Keratinocyte (primary cell): Measurements from ENCODE around the gene SH2B3. TPM values are rescaled to one million over a fixed set of nuclear protein-coding genes. Genes with fewer than 3 reads are reported as not detected.

Experiments
- DNase-seq: peaks from one replicate; pipeline ENCODE4 v3.0.0-alpha.2; 2011; ENCODE audit warnings: low read depth, missing footprints, low spot score
- FAIRE-seq: peaks from 2 replicates; lab custom pipeline; 2011; peaks lifted over from hg19 to GRCh38; lab: Jason Lieb, UNC
- H2AFZ ChIP-seq: 2 replicates; pipeline ENCODE4 v1.6.0; 2012; ENCODE audit warnings: low read length, control low read depth, inconsistent platforms; ENCODE audit not compliant: control insufficient read depth
- H3K27ac ChIP-seq: 2 replicates; pipeline ENCODE4 v1.5.1; 2011; ENCODE audit warnings: low read length; ENCODE audit not compliant: control insufficient read depth, insufficient read depth
- H3K27me3 ChIP-seq: 3 replicates; pipeline ENCODE4 v1.6.0; 2011; ENCODE audit warnings: low read length; ENCODE audit not compliant: control insufficient read depth, insufficient read depth; ENCODE audit errors: extremely low read depth
- H3K36me3 ChIP-seq, 2 experiments: 2 replicates in 1 of 2; 3 replicates in 1 of 2; pipeline ENCODE4 v1.5.1; 2011; ENCODE audit warnings: low read length in 2 of 2, mild to moderate bottlenecking in 1 of 2; ENCODE audit not compliant: control insufficient read depth in 2 of 2, insufficient read depth in 2 of 2; ENCODE audit errors: extremely low read depth in 1 of 2
- H3K4me1 ChIP-seq: 3 replicates; pipeline ENCODE4 v1.5.1; 2011; ENCODE audit warnings: low read length; ENCODE audit not compliant: control insufficient read depth, insufficient read depth; ENCODE audit errors: extremely low read depth
- H3K4me2 ChIP-seq: 3 replicates; pipeline ENCODE4 v1.6.0; 2011; ENCODE audit warnings: low read depth, low read length; ENCODE audit not compliant: control insufficient read depth, insufficient read depth; ENCODE audit errors: extremely low read depth
- H3K4me3 ChIP-seq, 3 experiments: fragments of 200-600 bp in 1 of 3; sonication (generic) in 1 of 3; 2 replicates in 2 of 3; 3 replicates in 1 of 3; pipeline ENCODE4 v1.5.1; 2011 to 2016; ENCODE audit warnings: low read length in 3 of 3, mild to moderate bottlenecking in 3 of 3, control low read depth in 2 of 3, inconsistent platforms in 1 of 3, low read depth in 1 of 3, mixed read lengths in 1 of 3, mixed run types in 1 of 3, moderate library complexity in 1 of 3; ENCODE audit not compliant: control insufficient read depth in 2 of 3, insufficient read depth in 2 of 3; ENCODE audit errors: extremely low read depth in 1 of 3
- H3K79me2 ChIP-seq: 2 replicates; pipeline ENCODE4 v1.6.0; 2012; ENCODE audit warnings: low read length; ENCODE audit not compliant: control insufficient read depth, insufficient read depth
- H3K9ac ChIP-seq: 3 replicates; pipeline ENCODE4 v1.6.0; 2011; ENCODE audit warnings: low read length; ENCODE audit not compliant: control insufficient read depth, insufficient read depth; ENCODE audit errors: extremely low read depth
- H3K9me1 ChIP-seq: 3 replicates; pipeline ENCODE4 v1.6.0; 2011; ENCODE audit warnings: low read length; ENCODE audit not compliant: control insufficient read depth, insufficient read depth; ENCODE audit errors: extremely low read depth
- H3K9me3 ChIP-seq: 2 replicates; pipeline ENCODE4 v1.5.1; 2012; ENCODE audit warnings: low read depth, low read length; ENCODE audit not compliant: control insufficient read depth
- H4K20me1 ChIP-seq: 3 replicates; pipeline ENCODE4 v1.6.0; 2011; ENCODE audit warnings: low read length; ENCODE audit not compliant: control insufficient read depth, insufficient read depth; ENCODE audit errors: extremely low read depth
- EZH2 ChIP-seq: IDR thresholded peaks from one replicate; pipeline ENCODE4 v1.6.1; 2012; ENCODE audit warnings: inconsistent platforms, mild to moderate bottlenecking, low read length, moderate library complexity
- dilution Hi-C: fragments of 300-500 bp; cut with MboI; formaldehyde crosslinking; loops from one replicate; pipeline ENCODE4 v1.7.0; 2020; ENCODE audit warnings: low sequenced_read_pairs; ENCODE audit not compliant: extremely low pct_ligation_motif_present
- polyA plus RNA-seq, 5 experiments: library from polyadenylated mRNA; depleted of rRNA in 3 of 5; stranded (reverse) in 3 of 5; stranded (forward) in 1 of 5; unstranded in 1 of 5; fragments of >200 nt; gene quantifications; 1 replicate in 1 of 5; 2 replicates in 3 of 5; 3 replicates in 1 of 5; pipeline versions ENCODE4 v1.2.1 to v1.2.3, GENCODE V29; 2011 to 2012; ENCODE audit warnings: missing spikeins in 2 of 5, low read depth in 1 of 5, low replicate concordance in 1 of 5
- TF ChIP-seq, protein P1 (sequence below), 3 experiments: IDR thresholded peaks in 1 of 3; conservative IDR thresholded peaks in 1 of 3; optimal IDR thresholded peaks in 1 of 3; 2 replicates in 2 of 3; 3 replicates in 1 of 3; pipeline versions ENCODE3 to v1.5.1; 2011; ENCODE audit warnings: low read length in 3 of 3, mild to moderate bottlenecking in 3 of 3, moderate library complexity in 2 of 3, control low read depth in 1 of 3, inconsistent platforms in 1 of 3; ENCODE audit not compliant: insufficient read depth in 2 of 3; ENCODE audit errors: extremely low read depth in 1 of 3

Gene SH2B3
- polyA plus RNA-seq, 1 donor (not counting 4 experiments of a cell fraction or from before 2014, with no cell fraction given): 7.7 TPM

DNA sequence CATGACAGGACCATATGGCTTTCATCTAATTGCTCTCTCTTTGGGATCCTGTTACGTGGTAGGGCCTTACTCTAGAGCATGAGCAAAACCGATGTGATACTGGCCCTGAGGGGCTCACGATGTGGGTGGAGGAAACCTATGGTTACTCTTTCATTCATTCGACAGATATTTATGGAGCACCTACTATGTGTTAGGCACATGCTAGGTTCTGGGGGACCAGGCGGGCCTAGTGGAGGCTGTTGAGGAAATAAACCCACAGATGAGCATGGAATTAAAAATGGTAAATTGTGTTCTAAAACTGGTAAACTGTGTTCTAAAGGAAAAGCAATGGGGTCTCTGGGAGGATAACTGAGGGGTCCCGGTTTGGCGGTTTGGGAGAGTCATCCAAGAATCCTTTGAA, 14.8 kb downstream of the SH2B3 start:
- dilution Hi-C loops: no loop called here
- peaks cover 31% of the 10 kb centered on the region for H3K79me2 ChIP-seq
- no peaks in the 10 kb centered on the region for H3K27me3 ChIP-seq
- H3K4me1 ChIP-seq: no peaks in the 10 kb centered on the region
- no peaks in the 10 kb centered on the region for H3K9me3 ChIP-seq
- TF ChIP-seq, protein P1, sequence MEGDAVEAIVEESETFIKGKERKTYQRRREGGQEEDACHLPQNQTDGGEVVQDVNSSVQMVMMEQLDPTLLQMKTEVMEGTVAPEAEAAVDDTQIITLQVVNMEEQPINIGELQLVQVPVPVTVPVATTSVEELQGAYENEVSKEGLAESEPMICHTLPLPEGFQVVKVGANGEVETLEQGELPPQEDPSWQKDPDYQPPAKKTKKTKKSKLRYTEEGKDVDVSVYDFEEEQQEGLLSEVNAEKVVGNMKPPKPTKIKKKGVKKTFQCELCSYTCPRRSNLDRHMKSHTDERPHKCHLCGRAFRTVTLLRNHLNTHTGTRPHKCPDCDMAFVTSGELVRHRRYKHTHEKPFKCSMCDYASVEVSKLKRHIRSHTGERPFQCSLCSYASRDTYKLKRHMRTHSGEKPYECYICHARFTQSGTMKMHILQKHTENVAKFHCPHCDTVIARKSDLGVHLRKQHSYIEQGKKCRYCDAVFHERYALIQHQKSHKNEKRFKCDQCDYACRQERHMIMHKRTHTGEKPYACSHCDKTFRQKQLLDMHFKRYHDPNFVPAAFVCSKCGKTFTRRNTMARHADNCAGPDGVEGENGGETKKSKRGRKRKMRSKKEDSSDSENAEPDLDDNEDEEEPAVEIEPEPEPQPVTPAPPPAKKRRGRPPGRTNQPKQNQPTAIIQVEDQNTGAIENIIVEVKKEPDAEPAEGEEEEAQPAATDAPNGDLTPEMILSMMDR (optimal IDR thresholded peaks at IDR 0.05 in 1 of 3, IDR thresholded peaks at IDR 0.05 in 1 of 3, conservative IDR thresholded peaks at IDR 0.05 in 1 of 3; ENCODE audit: extremely low read depth in 1 of 3, insufficient read depth in 2 of 3, low read length in 3 of 3): no peak
- TF ChIP-seq EZH2: no peak
- H3K4me3 ChIP-seq: no peak overlapping the region
- H4K20me1 ChIP-seq: peaks cover 3% of the 10 kb centered on the region
- DNase-seq (no peak), FAIRE-seq (no peak)
- no peak overlapping the region for H3K9ac ChIP-seq
- H3K4me2 ChIP-seq: no peak overlapping the region
- peaks cover 0 to 13% of the 10 kb centered on the region in 2 experiments for H3K36me3 ChIP-seq
- no peak overlapping the region for H3K27ac ChIP-seq
- no peak overlapping the region for H2AFZ ChIP-seq
- H3K9me1 ChIP-seq: no peaks in the 10 kb centered on the region

GRCh38 chr12:111424189-111424792, 18.6 kb downstream of the SH2B3 start:
- DNase-seq: no peak
- Histone ChIP-seq H3K9me3 (no peaks in the 10 kb centered on the region), H3K27me3 (no peaks in the 10 kb centered on the region), H3K4me1 (peaks cover 10% of the 10 kb centered on the region), H4K20me1 (peaks cover 3% of the 10 kb centered on the region), H3K36me3 (peaks cover 0 to 9% of the 10 kb centered on the region in 2 experiments), H3K79me2 (peaks cover 25% of the 10 kb centered on the region), H3K4me3 (no peak overlapping the region), H2AFZ (no peak overlapping the region), H3K27ac (no peak overlapping the region), H3K9me1 (peaks cover 2% of the 10 kb centered on the region), H3K4me2 (no peak overlapping the region), H3K9ac (no peak overlapping the region)
- no peak for FAIRE-seq
- dilution Hi-C loops: no loop called here
- TF ChIP-seq EZH2: no peak
- TF ChIP-seq, protein P1 (optimal IDR thresholded peaks at IDR 0.05 in 1 of 3, IDR thresholded peaks at IDR 0.05 in 1 of 3, conservative IDR thresholded peaks at IDR 0.05 in 1 of 3; ENCODE audit: extremely low read depth in 1 of 3, insufficient read depth in 2 of 3, low read length in 3 of 3): no peak
